OCI-M2 (cell line): ENCODE data around the gene VWA8.
"Not testable (repeated sequence)": the region's sequence is repeated elsewhere in the genome, so short reads cannot be mapped to it uniquely, and the experiment has no call there.

Source experiments
- DNase-seq: peaks from one replicate; lab custom pipeline; 2025; ENCODE audit not compliant: unreplicated experiment; lab: John Stamatoyannopoulos, UW

Gene VWA8

GRCh38 chr13:41651413-41652058, 309.4 kb downstream of the VWA8 start:
- DNase-seq = no peak

DNA sequence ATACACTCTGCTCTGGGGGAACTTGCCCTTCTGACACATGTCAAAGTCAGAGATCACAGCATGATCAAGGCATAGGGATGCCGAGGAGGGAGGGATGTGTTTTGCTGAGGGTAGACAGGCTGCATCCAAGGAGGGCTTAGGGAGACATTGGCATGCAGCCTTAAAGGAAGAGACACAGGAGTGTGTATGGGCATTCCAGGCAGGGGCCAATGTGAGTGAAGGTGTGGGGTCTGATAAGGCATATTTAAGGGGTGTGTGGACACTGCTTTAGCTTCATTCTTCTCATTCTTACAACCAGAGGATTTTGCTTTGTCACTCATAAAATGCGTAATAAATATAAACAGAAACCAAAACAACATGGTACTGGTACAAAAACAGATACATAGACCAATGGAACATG, 310.2 kb downstream of the VWA8 start:
- no peak for DNase-seq

DNA sequence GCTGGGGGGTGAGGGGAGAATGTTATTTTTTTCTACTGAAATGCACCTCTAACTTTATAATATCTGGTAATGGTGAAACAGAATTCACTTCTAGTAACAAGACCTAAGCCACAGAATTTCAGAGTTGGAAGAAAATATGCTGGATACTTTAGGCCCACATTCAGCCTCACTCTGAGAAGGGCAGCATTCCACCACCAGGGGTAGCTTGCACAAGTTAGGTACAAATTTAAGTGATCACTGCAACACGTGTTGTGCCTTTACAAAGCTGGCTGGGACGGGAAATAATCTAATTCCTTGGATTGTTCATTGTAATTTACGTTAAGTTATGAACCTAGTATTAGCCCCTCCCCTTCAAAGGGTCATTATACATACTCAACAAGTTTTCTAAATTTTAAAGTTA, 311.2 kb downstream of the VWA8 start:
- no peak for DNase-seq

DNA sequence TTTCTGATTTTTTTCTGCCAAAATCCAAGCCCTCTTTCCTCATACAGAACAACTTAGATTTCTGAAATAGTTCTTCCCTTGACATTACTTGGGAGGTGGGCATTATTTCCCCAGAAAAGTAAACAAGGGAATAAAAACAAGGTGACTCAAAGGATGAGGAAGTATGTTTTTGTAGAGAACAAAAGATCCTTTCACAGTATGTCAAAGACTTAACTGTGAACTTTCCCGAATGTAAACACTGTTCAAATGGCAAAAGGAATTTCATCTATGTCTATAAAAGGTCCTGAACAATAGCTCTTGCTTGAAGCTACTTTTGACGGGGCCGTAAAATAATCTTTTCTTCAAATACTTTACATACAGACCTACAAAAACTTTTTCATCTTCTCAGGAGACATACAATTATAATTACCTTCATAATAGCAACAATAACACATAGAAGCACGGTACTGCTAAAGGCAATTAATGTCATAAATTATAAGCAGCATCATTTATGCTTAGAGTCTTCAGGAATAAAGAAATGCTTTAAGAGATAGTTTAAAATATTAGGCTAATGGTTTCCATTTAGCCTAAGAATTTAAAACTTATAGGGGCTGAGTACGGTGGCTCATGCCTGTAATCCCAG, 312.5 kb downstream of the VWA8 start:
- DNase-seq = no peak

DNA sequence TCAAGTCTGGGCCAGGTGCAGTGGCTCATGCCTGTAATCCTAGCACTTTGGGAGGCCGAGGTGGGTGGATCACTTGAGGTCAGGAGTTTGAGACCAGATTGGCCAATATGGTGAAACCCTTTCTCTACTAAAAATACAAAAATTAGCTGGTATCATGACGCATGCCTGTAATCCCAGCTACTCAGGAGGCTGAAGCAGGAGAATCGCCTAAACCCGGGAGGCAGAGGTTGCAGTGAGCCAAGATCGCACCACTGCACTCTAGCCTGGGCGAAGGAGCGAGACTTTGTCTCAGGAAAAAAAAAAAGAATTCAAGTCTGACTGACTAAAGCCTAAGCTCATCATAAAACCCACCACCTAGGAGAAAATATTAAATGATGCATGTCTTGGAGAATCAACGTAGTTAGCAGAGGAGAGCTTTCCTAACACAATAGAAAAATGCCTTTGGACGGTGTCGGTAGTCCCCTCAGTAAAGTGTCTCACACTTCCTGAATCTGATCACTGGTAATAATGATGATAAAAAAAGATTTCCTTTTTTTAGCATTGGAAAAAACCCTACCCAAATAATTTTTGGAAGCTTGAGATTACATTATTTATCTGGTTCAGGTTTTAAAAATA, 313.1 kb downstream of the VWA8 start:
- DNase-seq = not testable (repeated sequence)

DNA sequence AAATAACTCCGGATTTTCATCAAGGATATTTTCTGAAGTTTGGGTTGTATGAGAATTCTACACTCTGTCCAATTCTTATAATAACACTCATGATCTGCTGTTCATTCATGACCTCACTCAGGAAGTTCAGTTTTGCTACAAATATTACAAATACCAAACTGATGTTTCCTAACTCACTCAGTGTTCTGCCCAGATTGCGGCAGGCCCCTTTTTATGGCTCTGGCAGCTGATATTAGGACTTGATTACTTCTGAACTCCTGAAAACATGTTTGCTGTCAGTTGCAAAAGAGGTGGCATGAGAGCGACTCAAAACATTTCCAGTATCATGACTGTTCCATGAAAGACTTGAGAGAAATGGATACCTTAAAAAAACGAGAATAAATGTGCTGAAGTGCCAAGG, 315.6 kb downstream of the VWA8 start:
- no peak for DNase-seq

- DNase-seq = no peak
Measured at GRCh38 chr13:41644742-41645141, 316.2 kb downstream of the VWA8 start.

GRCh38 chr13:41643507-41643906, 317.4 kb downstream of the VWA8 start:
- DNase-seq = no peak

DNA sequence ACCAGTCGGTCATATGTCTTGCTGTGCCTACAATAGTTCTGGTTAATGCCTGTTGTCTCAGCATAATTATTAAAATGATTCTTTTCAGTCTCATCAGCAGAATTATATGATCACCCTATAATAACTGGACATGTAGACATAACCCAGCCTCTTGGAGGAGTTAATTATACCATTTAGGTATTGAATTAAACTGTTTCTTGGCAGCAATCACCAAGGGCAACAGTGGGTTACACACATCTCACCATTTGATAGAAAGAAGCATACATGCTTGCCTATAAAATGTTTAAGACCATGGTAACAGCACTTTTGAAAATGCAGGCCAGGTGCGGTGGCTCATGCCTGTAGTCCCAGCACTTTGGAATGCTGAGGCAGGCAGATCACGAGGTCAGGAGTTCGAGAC, 318.9 kb downstream of the VWA8 start:
- DNase-seq = no peak

DNA sequence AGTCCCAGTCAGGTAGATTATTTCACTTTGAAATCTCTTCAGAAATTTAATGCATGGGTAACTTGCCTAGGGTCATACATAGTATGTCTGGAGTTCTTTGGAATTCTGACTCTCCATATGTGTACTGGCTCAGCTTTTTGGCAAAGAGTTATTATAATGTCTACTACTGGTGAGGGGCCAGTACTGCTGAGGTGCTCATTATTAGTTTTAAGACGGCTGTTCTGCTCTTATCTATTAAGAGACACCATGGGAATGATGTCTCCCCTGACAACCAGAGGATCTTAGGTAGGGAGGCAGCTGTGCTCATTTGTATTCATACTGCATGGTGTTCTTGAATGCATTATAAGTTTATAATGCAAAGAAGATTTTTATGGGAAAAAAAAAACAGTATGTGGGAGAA, 319.5 kb downstream of the VWA8 start:
- DNase-seq = no peak

- no peak for DNase-seq
Measured at GRCh38 chr13:41639955-41640780, 320.7 kb downstream of the VWA8 start.

- no peak for DNase-seq
Measured at GRCh38 chr13:41639237-41639904, 321.5 kb downstream of the VWA8 start.

DNA sequence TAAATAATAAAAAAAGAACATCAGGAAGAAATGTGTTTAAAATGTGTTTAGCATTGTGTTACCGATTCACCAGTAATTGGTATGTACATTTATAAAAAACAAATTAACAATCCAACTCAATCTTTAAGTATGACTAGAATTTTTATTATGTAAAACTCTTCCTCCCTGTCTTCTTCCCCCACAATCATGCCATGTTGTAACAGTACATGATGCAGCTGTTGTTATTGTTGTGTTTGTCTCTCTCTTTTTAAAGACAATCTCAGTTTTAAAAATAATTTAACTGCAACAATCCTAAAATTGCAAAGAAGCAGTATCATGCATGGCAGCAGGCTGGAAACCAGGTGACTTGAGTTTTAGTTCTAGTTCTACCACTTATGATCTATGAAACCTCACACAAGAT, 323.3 kb downstream of the VWA8 start:
- no peak for DNase-seq

- DNase-seq = not testable (repeated sequence)
Measured at GRCh38 chr13:41637032-41637431, 323.9 kb downstream of the VWA8 start.

GRCh38 chr13:41636590-41636989, 324.3 kb downstream of the VWA8 start:
- DNase-seq = not testable (repeated sequence)

DNA sequence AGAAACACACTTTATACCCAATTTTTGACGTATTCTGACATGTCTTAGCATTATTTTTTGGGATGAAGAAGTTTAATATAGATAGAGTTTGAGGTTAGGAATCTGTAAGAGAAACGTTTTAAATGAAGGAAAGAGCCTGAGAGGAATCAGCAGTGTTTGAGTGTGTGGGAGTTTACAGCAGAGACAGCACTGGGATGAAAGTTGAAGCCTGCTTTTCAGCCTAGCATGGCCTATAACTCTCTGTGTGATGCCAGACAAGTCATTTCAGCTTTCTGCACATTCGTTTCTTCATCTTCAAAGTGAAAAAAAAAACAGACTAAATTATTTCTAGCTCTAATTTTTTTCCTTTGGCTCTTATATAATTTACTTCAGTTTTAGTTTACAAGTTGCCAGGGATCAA, 326.5 kb downstream of the VWA8 start:
- no peak for DNase-seq

- DNase-seq = no peak
Measured at GRCh38 chr13:41633776-41634175, 327.1 kb downstream of the VWA8 start.

- DNase-seq = no peak
Measured at GRCh38 chr13:41631296-41631965, 329.5 kb downstream of the VWA8 start.

GRCh38 chr13:41627425-41627824, 333.5 kb downstream of the VWA8 start:
- DNase-seq = no peak

GRCh38 chr13:41624041-41624440, 336.9 kb downstream of the VWA8 start:
- DNase-seq = no peak
